IMR-90 (cell line): Measurements from ENCODE around the gene GMEB1. TPM values are rescaled to one million over a fixed set of nuclear protein-coding genes. Genes with fewer than 3 reads are reported as not detected.

Source experiments
- ATAC-seq: fragments of 200-7000 bp; cut with Tn5 transposase; 2 replicates; pipeline ENCODE4 v1.9.1; 2020; ENCODE audit warnings: low read depth, mild to moderate bottlenecking, moderate library complexity
- BruUV-seq: library from RNA; stranded (reverse); fragments of 400-500 nt; replicated peaks from 2 replicates; lab custom pipeline; 2021; lab: Mats Ljungman, UMichigan
- CTCF ChIA-PET: fragments of 300-600 bp; formaldehyde crosslinking; extraction: SDS; loops from one replicate; lab custom pipeline; 2021; ENCODE audit warnings: antibody characterized with exemption; lab: Yijun Ruan, JAX
- POLR2A ChIA-PET: fragments of 300-600 bp; sonication (Branson Sonifier 250); formaldehyde crosslinking; loops from one replicate; lab custom pipeline; 2022; ENCODE audit warnings: antibody characterized with exemption; ENCODE audit not compliant: unreplicated experiment; lab: Charles Lee
- DNase-seq: peaks from one replicate; pipeline ENCODE4 v3.0.0; 2013
- H2AFZ ChIP-seq: replicated peaks from 2 replicates; pipeline ENCODE3; 2013; ENCODE audit warnings: low read length, mild to moderate bottlenecking; ENCODE audit not compliant: poor library complexity
- H2AK5ac ChIP-seq: 2 replicates; pipeline ENCODE4 v1.6.1; 2013; ENCODE audit warnings: low read depth, low read length, inconsistent platforms
- H2AK9ac ChIP-seq: replicated peaks from 2 replicates; pipeline ENCODE3; 2013; ENCODE audit warnings: mild to moderate bottlenecking, low read depth, low read length, moderate library complexity; ENCODE audit not compliant: poor library complexity
- H2BK120ac ChIP-seq: 2 replicates; pipeline ENCODE4 v1.6.1; 2013; ENCODE audit warnings: low read depth, low read length, inconsistent platforms
- H2BK15ac ChIP-seq: 3 replicates; pipeline ENCODE4 v1.6.1; 2013; ENCODE audit warnings: low read depth, low read length, inconsistent platforms
- H2BK20ac ChIP-seq: 2 replicates; pipeline ENCODE4 v1.6.1; 2013; ENCODE audit warnings: low read depth, mild to moderate bottlenecking, inconsistent platforms, low read length, moderate library complexity
- H2BK5ac ChIP-seq: 2 replicates; pipeline ENCODE4 v1.6.1; 2013; ENCODE audit warnings: mild to moderate bottlenecking, low read depth, low read length, inconsistent platforms; ENCODE audit not compliant: poor library complexity, severe bottlenecking
- H3K14ac ChIP-seq: replicated peaks from 2 replicates; pipeline ENCODE4 v1.6.1; 2013; ENCODE audit warnings: low read depth, low read length, inconsistent platforms
- H3K18ac ChIP-seq: 2 replicates; pipeline ENCODE4 v1.6.1; 2013; ENCODE audit warnings: low read depth, low read length, control low read depth
- H3K23ac ChIP-seq: 2 replicates; pipeline ENCODE4 v1.6.1; 2013; ENCODE audit warnings: low read depth, low read length, inconsistent platforms
- H3K27ac ChIP-seq: 2 replicates; pipeline ENCODE4 v1.5.1; 2013; ENCODE audit warnings: mild to moderate bottlenecking, control low read depth, low read length; ENCODE audit not compliant: insufficient read depth
- H3K27me3 ChIP-seq: 2 replicates; pipeline ENCODE4 v1.6.1; 2013; ENCODE audit warnings: low read length; ENCODE audit not compliant: control insufficient read depth, insufficient read depth
- H3K36me3 ChIP-seq: 2 replicates; pipeline ENCODE4 v1.6.1; 2013; ENCODE audit warnings: low read length, mixed read lengths; ENCODE audit not compliant: control insufficient read depth, insufficient read depth
- H3K4ac ChIP-seq: 2 replicates; pipeline ENCODE4 v1.6.1; 2013; ENCODE audit warnings: low read depth, low read length, inconsistent platforms
- H3K4me1 ChIP-seq: 2 replicates; pipeline ENCODE4 v1.6.1; 2013; ENCODE audit warnings: low read length, mixed read lengths; ENCODE audit not compliant: control insufficient read depth, insufficient read depth
- H3K4me2 ChIP-seq: 2 replicates; pipeline ENCODE4 v1.6.1; 2013; ENCODE audit warnings: low read depth, mild to moderate bottlenecking, control low read depth, low read length, moderate library complexity
- H3K4me3 ChIP-seq: 2 replicates; pipeline ENCODE4 v1.5.1; 2013; ENCODE audit warnings: low read depth, mild to moderate bottlenecking, control low read depth, low read length, moderate library complexity; ENCODE audit not compliant: insufficient read depth
- H3K56ac ChIP-seq: 2 replicates; pipeline ENCODE4 v1.6.1; 2013; ENCODE audit warnings: low read length, inconsistent platforms; ENCODE audit not compliant: insufficient read depth; ENCODE audit errors: extremely low read depth
- H3K79me1 ChIP-seq, 2 experiments: 2 replicates each; pipeline ENCODE4 v1.6.1; 2013; ENCODE audit warnings: low read length in 2 of 2, inconsistent platforms in 1 of 2, low read depth in 1 of 2
- H3K9ac ChIP-seq: 2 replicates; pipeline ENCODE4 v1.6.1; 2013; ENCODE audit warnings: low read depth, low read length, control low read depth
- H3K9me1 ChIP-seq: 2 replicates; pipeline ENCODE4 v1.6.1; 2013; ENCODE audit warnings: low read length, inconsistent platforms; ENCODE audit not compliant: insufficient read depth
- H3K9me3 ChIP-seq: 2 replicates; pipeline ENCODE4 v1.6.1; 2013; ENCODE audit warnings: low read length; ENCODE audit not compliant: control insufficient read depth, insufficient read depth
- H4K20me1 ChIP-seq: 2 replicates; pipeline ENCODE4 v1.6.1; 2013; ENCODE audit warnings: low read length, inconsistent platforms; ENCODE audit not compliant: insufficient read depth
- H4K5ac ChIP-seq: 2 replicates; pipeline ENCODE4 v1.6.1; 2013; ENCODE audit warnings: mild to moderate bottlenecking, low read depth, low read length, control low read depth
- H4K8ac ChIP-seq, 2 experiments: 2 replicates each; pipeline ENCODE4 v1.6.1; 2013; ENCODE audit warnings: low read depth in 2 of 2, low read length in 2 of 2, control low read depth in 1 of 2, inconsistent platforms in 1 of 2
- H4K91ac ChIP-seq: 2 replicates; pipeline ENCODE4 v1.6.1; 2013; ENCODE audit warnings: low read depth, low read length, inconsistent platforms; ENCODE audit not compliant: insufficient read depth
- CEBPB ChIP-seq: IDR thresholded peaks from 2 replicates; pipeline ENCODE4 v1.6.1; 2012; ENCODE audit warnings: low read depth, low read length, improper control_type of control experiment
- CHD1 ChIP-seq: IDR thresholded peaks from 2 replicates; pipeline ENCODE4 v1.6.1; 2012; ENCODE audit warnings: low read depth, low read length, improper control_type of control experiment
- FOS ChIP-seq: fragments of 150-350 bp; IDR thresholded peaks from 2 replicates; pipeline ENCODE4 v1.6.1; 2016; ENCODE audit warnings: low read depth, low read length
- MAFK ChIP-seq: IDR thresholded peaks from 2 replicates; pipeline ENCODE4 v1.6.1; 2012; ENCODE audit warnings: low read depth, low read length, improper control_type of control experiment
- MAZ ChIP-seq: IDR thresholded peaks from 2 replicates; pipeline ENCODE4 v1.6.1; 2012; ENCODE audit warnings: low read depth, mild to moderate bottlenecking, low read length, improper control_type of control experiment, moderate library complexity, borderline replicate concordance
- NFE2L2 ChIP-seq: fragments of 150-350 bp; IDR thresholded peaks from 2 replicates; pipeline ENCODE4 v1.6.1; 2016; ENCODE audit warnings: low read depth, mild to moderate bottlenecking, low read length
- POLR2A ChIP-seq: IDR thresholded peaks from 2 replicates; pipeline ENCODE4 v1.6.1; 2012; ENCODE audit warnings: mild to moderate bottlenecking, low read depth, low read length
- RAD21 ChIP-seq: IDR thresholded peaks from 2 replicates; pipeline ENCODE4 v1.6.1; 2012; ENCODE audit warnings: low read length, improper control_type of control experiment
- RCOR1 ChIP-seq: IDR thresholded peaks from 2 replicates; pipeline ENCODE4 v1.6.1; 2012; ENCODE audit warnings: mild to moderate bottlenecking, low read length, improper control_type of control experiment; ENCODE audit not compliant: insufficient replicate concordance
- SMC3 ChIP-seq: fragments of 150-350 bp; IDR thresholded peaks from 2 replicates; pipeline ENCODE4 v1.6.1; 2016; ENCODE audit warnings: low read depth, mild to moderate bottlenecking, antibody characterized with exemption, low read length, moderate library complexity
- WGBS, 2 experiments: methylation state at CpG; one replicate each; pipeline versions ENCODE4 v1.1.5 to v1.1.7; 2013; ENCODE audit warnings: missing lambda C conversion rate in 2 of 2; ENCODE audit not compliant: insufficient read length in 1 of 2; ENCODE audit errors: extremely low coverage in 2 of 2; 5-methylcytosine and 5-hydroxymethylcytosine counted together
- dilution Hi-C: fragments of 300-500 bp; cut with HindIII; formaldehyde crosslinking; loops from one replicate; pipeline ENCODE4 v1.14.3; 2018; ENCODE audit warnings: low sequenced_read_pairs; ENCODE audit not compliant: unreplicated experiment
- in situ Hi-C: fragments of 300-500 bp; cut with MboI; formaldehyde crosslinking; loops from 3 replicates; pipeline ENCODE4 v1.14.3; 2019; ENCODE audit warnings: low sequenced_read_pairs, inconsistent platforms, mixed read lengths
- intact Hi-C: fragments of 100-400 bp; cut with micrococcal nuclease; formaldehyde crosslinking; loops from 2 replicates; pipeline ENCODE4 v1.10.0; 2022
- polyA plus RNA-seq, 3 experiments: library from polyadenylated mRNA; depleted of rRNA; stranded (reverse); fragments of >200 nt; gene quantifications; 2 replicates each; pipeline ENCODE4 v1.2.3, GENCODE V29; 2012; ENCODE audit warnings: low replicate concordance in 1 of 3
- total RNA-seq: library from RNA; depleted of rRNA; stranded (reverse); fragments of >200 nt; gene quantifications from 2 replicates; pipeline ENCODE4 v1.2.3, GENCODE V29; 2012
- TF ChIP-seq, protein P1 (sequence below): conservative IDR thresholded peaks from 2 replicates; pipeline ENCODE4 v1.5.1; 2012; ENCODE audit warnings: mild to moderate bottlenecking, low read depth, low read length, improper control_type of control experiment
- TF ChIP-seq, protein P2 (sequence below): fragments of 150-350 bp; IDR thresholded peaks from 2 replicates; pipeline ENCODE4 v1.6.1; 2017; ENCODE audit warnings: mild to moderate bottlenecking, antibody characterized with exemption, low read length, low read depth
- TF ChIP-seq, protein P3 (sequence below): fragments of 150-350 bp; IDR thresholded peaks from 2 replicates; pipeline ENCODE4 v1.6.1; 2016; ENCODE audit warnings: low read depth, mild to moderate bottlenecking, low read length, moderate library complexity, borderline replicate concordance

Gene GMEB1
- total and polyA plus RNA-seq, 2 of the 4 experiments (the other 2 are of a cell fraction), result 7.1 to 7.9 TPM

DNA sequence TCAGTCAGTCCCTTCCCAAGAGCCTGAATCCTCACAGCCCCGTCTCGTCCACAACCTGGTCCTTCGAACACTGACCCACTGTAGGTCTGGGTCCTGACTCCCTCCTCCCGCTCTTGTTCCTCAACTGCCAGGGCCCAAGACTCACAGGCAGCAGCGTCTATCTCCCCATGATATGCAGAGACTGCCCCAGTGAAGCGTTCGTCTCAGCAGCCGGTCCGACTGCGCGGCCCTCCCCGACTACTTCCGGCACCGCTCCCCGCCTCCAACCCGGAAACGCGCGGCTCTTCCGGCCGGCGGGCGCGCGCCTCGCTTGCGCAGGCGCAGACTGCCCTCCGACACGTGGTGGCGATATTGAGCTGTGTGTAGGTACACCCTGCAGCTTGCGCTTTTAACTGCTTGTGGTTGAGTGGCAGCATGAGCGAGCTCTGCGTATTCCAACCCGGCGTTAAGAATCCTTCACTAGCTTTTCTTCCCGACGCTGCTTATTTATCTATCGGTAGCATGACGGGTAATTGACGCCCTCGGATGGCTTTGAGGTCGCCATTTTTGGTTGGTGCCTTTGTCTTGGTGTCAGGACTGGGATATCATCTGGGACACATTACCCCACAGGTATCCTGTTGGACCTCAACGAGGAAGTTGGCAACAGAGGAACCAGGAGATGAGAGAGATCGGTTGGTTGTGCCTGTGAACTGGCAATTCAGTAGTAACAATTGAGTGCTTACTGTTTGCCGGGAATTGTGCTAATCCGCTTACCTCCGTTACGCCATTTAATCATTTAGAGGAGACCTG is 25.5 kb upstream of the GMEB1 start, which contains the start of gene TAF12:
Gene TAF12 (minus strand): TSS at position 221 of the 789 bp plus-strand sequence. CDS start 20,986 bp downstream, outside the sequence.
- WGBS, 2 experiments, result 0% methylated on average over 16 of the region's 49 CpGs; no CpG with 5 or more reads in 1 of the 2 experiments
- Histone ChIP-seq H3K56ac (peak within 1 kb of the TSS; percentile 91), H2AK9ac (peak within 1 kb of the TSS; percentile 99), H3K4me2 (peak within 1 kb of the TSS; percentile 77), H3K27me3 (no peaks in the 10 kb centered on the region), H3K79me1 (peaks cover 18 to 39% of the 10 kb centered on the region in 2 experiments), H4K20me1 (no peaks in the 10 kb centered on the region), H3K14ac (peak within 1 kb of the TSS; percentile 100), H3K4me3 (peak within 1 kb of the TSS; percentile 77), H2AFZ (peak within 1 kb of the TSS; percentile 96), H3K9me3 (no peaks in the 10 kb centered on the region), H2BK5ac (peak within 1 kb of the TSS; percentile 85), H4K8ac (peak within 1 kb of the TSS; percentile 95 to 98), H3K4ac (peak within 1 kb of the TSS; percentile 97), H4K5ac (peak within 1 kb of the TSS; percentile 97), H3K36me3 (no peaks in the 10 kb centered on the region), H4K91ac (peak within 1 kb of the TSS; percentile 97), H3K23ac (peak within 1 kb of the TSS; percentile 99), H3K4me1 (peaks cover 1% of the 10 kb centered on the region), H3K18ac (peak within 1 kb of the TSS; percentile 84), H2BK120ac (peak within 1 kb of the TSS; percentile 82), H2BK20ac (peak within 1 kb of the TSS; percentile 74), H3K9ac (peak within 1 kb of the TSS; percentile 97), H3K27ac (peak within 1 kb of the TSS; percentile 94), H2AK5ac (peak within 1 kb of the TSS; percentile 98), H2BK15ac (peak within 1 kb of the TSS; percentile 78), H3K9me1 (peaks cover 5% of the 10 kb centered on the region; the same call in 1 of the 2 replicates)
- CTCF ChIA-PET, result interaction anchor here (1.0 to 1.5 kb wide), 2 partner anchors 40 to 234 kb away, joined by 3 to 4 read pairs; no protein-coding TSS in a partner anchor
- dilution Hi-C loops, result no loop called here
- ATAC-seq (peak; percentile 83), DNase-seq (peak; percentile 94)
- in situ Hi-C loops, result no loop called here
- BruUV-seq, result no TSS peak
- intact Hi-C loops, result loop anchor here (10.0 kb wide), 2 partner anchors 392 to 552 kb away; no protein-coding TSS in a partner anchor
- POLR2A ChIA-PET, result interaction anchor here (0.6 to 0.9 kb wide), 12 partner anchors 13 to 1040 kb away, joined by 3 to 18 read pairs (median 5); no protein-coding TSS in a partner anchor
- TF ChIP-seq NFE2L2, result no peak
- no peak for TF ChIP-seq CEBPB
- no peak for TF ChIP-seq MAFK
- no peak for TF ChIP-seq CHD1
- TF ChIP-seq, protein P1, sequence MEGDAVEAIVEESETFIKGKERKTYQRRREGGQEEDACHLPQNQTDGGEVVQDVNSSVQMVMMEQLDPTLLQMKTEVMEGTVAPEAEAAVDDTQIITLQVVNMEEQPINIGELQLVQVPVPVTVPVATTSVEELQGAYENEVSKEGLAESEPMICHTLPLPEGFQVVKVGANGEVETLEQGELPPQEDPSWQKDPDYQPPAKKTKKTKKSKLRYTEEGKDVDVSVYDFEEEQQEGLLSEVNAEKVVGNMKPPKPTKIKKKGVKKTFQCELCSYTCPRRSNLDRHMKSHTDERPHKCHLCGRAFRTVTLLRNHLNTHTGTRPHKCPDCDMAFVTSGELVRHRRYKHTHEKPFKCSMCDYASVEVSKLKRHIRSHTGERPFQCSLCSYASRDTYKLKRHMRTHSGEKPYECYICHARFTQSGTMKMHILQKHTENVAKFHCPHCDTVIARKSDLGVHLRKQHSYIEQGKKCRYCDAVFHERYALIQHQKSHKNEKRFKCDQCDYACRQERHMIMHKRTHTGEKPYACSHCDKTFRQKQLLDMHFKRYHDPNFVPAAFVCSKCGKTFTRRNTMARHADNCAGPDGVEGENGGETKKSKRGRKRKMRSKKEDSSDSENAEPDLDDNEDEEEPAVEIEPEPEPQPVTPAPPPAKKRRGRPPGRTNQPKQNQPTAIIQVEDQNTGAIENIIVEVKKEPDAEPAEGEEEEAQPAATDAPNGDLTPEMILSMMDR, result peak; percentile 51
- peak; percentile 16; the same call in 1 of the 2 replicates for TF ChIP-seq SMC3
- TF ChIP-seq, protein P2, sequence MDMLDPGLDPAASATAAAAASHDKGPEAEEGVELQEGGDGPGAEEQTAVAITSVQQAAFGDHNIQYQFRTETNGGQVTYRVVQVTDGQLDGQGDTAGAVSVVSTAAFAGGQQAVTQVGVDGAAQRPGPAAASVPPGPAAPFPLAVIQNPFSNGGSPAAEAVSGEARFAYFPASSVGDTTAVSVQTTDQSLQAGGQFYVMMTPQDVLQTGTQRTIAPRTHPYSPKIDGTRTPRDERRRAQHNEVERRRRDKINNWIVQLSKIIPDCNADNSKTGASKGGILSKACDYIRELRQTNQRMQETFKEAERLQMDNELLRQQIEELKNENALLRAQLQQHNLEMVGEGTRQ, result peak; percentile 95
- TF ChIP-seq RAD21, result peak; percentile 44
- TF ChIP-seq FOS, result no peak
- no peak for TF ChIP-seq RCOR1
- TF ChIP-seq, protein P3, sequence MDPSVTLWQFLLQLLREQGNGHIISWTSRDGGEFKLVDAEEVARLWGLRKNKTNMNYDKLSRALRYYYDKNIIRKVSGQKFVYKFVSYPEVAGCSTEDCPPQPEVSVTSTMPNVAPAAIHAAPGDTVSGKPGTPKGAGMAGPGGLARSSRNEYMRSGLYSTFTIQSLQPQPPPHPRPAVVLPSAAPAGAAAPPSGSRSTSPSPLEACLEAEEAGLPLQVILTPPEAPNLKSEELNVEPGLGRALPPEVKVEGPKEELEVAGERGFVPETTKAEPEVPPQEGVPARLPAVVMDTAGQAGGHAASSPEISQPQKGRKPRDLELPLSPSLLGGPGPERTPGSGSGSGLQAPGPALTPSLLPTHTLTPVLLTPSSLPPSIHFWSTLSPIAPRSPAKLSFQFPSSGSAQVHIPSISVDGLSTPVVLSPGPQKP, result peak; percentile 44; the same call in 1 of the 2 replicates
- peak; percentile 70; the same call in 1 of the 2 replicates for TF ChIP-seq MAZ
- peak; percentile 98 for TF ChIP-seq POLR2A
